OCI-LY3 (cell line): ENCODE data around the gene XRCC5.

Experiments
- H2AFZ ChIP-seq: fragments of 200-600, 300-600 bp; shearing (Covaris generic); 2 replicates; pipeline ENCODE4 v1.6.0; 2014; ENCODE audit warnings: antibody characterized with exemption, low read depth, low read length
- H3K27ac ChIP-seq: fragments of 200-600, 300-600 bp; sonication (generic); 2 replicates; pipeline ENCODE4 v1.5.1; 2014; ENCODE audit warnings: mild to moderate bottlenecking, low read length, moderate library complexity, mixed read lengths
- H3K27me3 ChIP-seq: fragments of 200-600, 300-600 bp; sonication (generic); 2 replicates; pipeline ENCODE4 v1.6.1; 2014; ENCODE audit warnings: low read depth, low read length, mixed read lengths
- H3K36me3 ChIP-seq: fragments of 200-600, 300-600 bp; sonication (generic); replicated peaks from 2 replicates; pipeline ENCODE3; 2014; ENCODE audit warnings: low read depth, low read length, mixed read lengths
- H3K4me1 ChIP-seq: fragments of 300-600, 200-600 bp; sonication (generic); 2 replicates; pipeline ENCODE4 v1.6.1; 2014; ENCODE audit warnings: low read length, mixed read lengths
- H3K4me2 ChIP-seq: fragments of 200-600, 300-600 bp; sonication (generic); 2 replicates; pipeline ENCODE4 v1.6.1; 2014; ENCODE audit warnings: low read length, mixed read lengths
- H3K4me3 ChIP-seq: fragments of 300-600, 200-600 bp; sonication (generic); 2 replicates; pipeline ENCODE4 v1.5.1; 2014; ENCODE audit warnings: antibody characterized with exemption, mild to moderate bottlenecking, low read length, moderate library complexity
- H3K79me2 ChIP-seq: fragments of 300-600, 200-600 bp; shearing (Covaris generic); 2 replicates; pipeline ENCODE4 v1.6.1; 2014; ENCODE audit warnings: mild to moderate bottlenecking, low read length, mixed read lengths
- H3K9ac ChIP-seq: fragments of 300-600, 200-600 bp; shearing (Covaris generic); 2 replicates; pipeline ENCODE4 v1.6.0; 2014; ENCODE audit warnings: mild to moderate bottlenecking, low read length, moderate library complexity
- H3K9me3 ChIP-seq: fragments of 200-600, 300-600 bp; shearing (Covaris generic); 2 replicates; pipeline ENCODE4 v1.6.1; 2014; ENCODE audit warnings: low read length, mixed read lengths; ENCODE audit not compliant: insufficient read depth
- H4K20me1 ChIP-seq: fragments of 200-600, 300-600 bp; sonication (generic); 2 replicates; pipeline ENCODE4 v1.6.1; 2016; ENCODE audit warnings: low read length, mixed read lengths; ENCODE audit not compliant: insufficient read depth
- CTCF ChIP-seq: fragments of 200-600, 300-600 bp; sonication (generic); IDR thresholded peaks from 2 replicates; pipeline ENCODE4 v1.5.1; 2014; ENCODE audit warnings: antibody characterized with exemption, low read length, low read depth
- EZH2phosphoT487 ChIP-seq: fragments of 200-600 bp; shearing (Covaris generic); IDR thresholded peaks from 2 replicates; pipeline ENCODE4 v1.6.1; 2018; ENCODE audit warnings: antibody characterized with exemption, mixed run types, low read depth

The XRCC5 gene

GRCh38 chr2:216243026-216243425 lies 133.9 kb downstream of the XRCC5 start:
- Histone ChIP-seq H3K36me3 (peaks cover 5% of the 10 kb centered on the region), H3K4me3 (no peak overlapping the region), H2AFZ (peak overlapping the region; percentile 41; the same call in 1 of the 2 replicates), H4K20me1 (no peaks in the 10 kb centered on the region), H3K4me2 (peak overlapping the region; percentile 40), H3K4me1 (peaks cover 36% of the 10 kb centered on the region), H3K9me3 (no peaks in the 10 kb centered on the region), H3K27ac (peak overlapping the region; percentile 79), H3K27me3 (no peaks in the 10 kb centered on the region), H3K9ac (no peak overlapping the region), H3K79me2 (no peaks in the 10 kb centered on the region)
- TF ChIP-seq CTCF (no peak), EZH2phosphoT487 (no peak)

- no peaks in the 10 kb centered on the region for H3K27me3 ChIP-seq
- no peaks in the 10 kb centered on the region for H4K20me1 ChIP-seq
- H3K9me3 ChIP-seq: no peaks in the 10 kb centered on the region
- peaks cover 36% of the 10 kb centered on the region for H3K4me1 ChIP-seq
- no peak overlapping the region for H3K27ac ChIP-seq
- H2AFZ ChIP-seq: no peak overlapping the region
- H3K9ac ChIP-seq: no peak overlapping the region
- TF ChIP-seq EZH2phosphoT487 (no peak), CTCF (no peak)
- H3K4me2 ChIP-seq: no peak overlapping the region
- H3K4me3 ChIP-seq: no peak overlapping the region
- no peaks in the 10 kb centered on the region for H3K36me3 ChIP-seq
- no peaks in the 10 kb centered on the region for H3K79me2 ChIP-seq
Measured at GRCh38 chr2:216245391-216245975, 136.3 kb downstream of the XRCC5 start.

- H3K9ac ChIP-seq: no peak overlapping the region
- no peak overlapping the region for H3K4me3 ChIP-seq
- no peaks in the 10 kb centered on the region for H4K20me1 ChIP-seq
- TF ChIP-seq EZH2phosphoT487: no peak
- no peak for TF ChIP-seq CTCF
- peaks cover 30% of the 10 kb centered on the region for H3K4me1 ChIP-seq
- H3K4me2 ChIP-seq: 0 out of 2 replicates have a peak overlapping the region, but pooled peaks have one; percentile 11
- no peaks in the 10 kb centered on the region for H3K9me3 ChIP-seq
- H3K79me2 ChIP-seq: no peaks in the 10 kb centered on the region
- H3K27ac ChIP-seq: no peak overlapping the region
- no peaks in the 10 kb centered on the region for H3K27me3 ChIP-seq
- no peak overlapping the region for H2AFZ ChIP-seq
- no peaks in the 10 kb centered on the region for H3K36me3 ChIP-seq
Measured at GRCh38 chr2:216246766-216247165, 137.6 kb downstream of the XRCC5 start.
